Measurements from ENCODE around the gene VSIG10L. TPM values are rescaled to one million over a fixed set of nuclear protein-coding genes. Genes with fewer than 3 reads are reported as not detected.

Gene VSIG10L
- total RNA-seq, 1 experiment from 2014 or later, result 3.0 TPM

DNA sequence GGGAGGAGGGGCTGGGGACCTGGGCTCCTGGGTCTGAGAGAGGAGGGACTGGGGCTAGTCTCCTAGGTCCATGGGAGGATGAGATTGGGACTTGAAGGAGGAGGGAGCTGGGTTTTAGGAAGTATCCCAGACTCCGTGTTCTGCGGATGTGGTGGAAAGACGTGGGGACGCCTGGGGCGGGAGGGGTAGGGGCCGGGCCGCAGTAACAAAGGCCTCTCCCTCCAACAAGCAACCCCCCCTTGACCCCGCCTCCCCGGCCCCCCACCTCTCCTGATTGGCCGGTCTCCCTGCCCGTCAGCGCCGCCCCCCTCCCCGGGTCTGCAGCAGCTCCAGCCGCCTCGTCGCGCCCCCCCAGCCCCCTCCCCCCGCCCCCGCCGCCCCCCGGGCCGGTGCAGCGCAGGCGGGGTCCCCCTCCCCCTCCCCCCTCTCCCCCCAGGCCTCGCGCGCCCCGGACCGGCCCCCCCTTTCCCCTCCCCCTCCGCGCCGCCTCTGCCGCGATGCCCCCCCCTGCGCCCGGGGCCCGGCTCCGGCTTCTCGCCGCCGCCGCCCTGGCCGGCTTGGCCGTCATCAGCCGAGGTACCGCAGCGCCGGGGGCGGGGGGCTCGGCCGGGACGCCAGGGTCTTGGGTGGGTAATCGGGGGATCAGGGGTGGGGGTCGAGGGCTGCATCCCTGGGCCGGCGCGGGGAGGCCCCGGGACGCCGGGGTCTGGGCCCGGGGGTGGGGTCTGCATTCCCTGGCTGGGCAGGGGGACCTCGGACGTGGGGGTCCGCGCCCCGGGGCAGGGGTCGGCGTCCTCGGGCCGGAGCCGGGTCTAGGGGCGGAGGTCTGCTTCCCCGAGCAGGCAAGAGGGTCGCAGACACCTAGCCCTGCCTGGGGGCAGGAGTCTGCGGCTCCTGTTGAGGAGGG is 30.3 kb downstream of the VSIG10L start, which contains the start of gene IGLON5:
Gene IGLON5 (plus strand): TSS at position 294 of the 907 bp plus-strand sequence. CDS start 204 bp downstream, at position 498.
- no peak for DNase-seq
- CTCF ChIA-PET, result interaction anchor here (0.7 kb wide), 1 partner anchor 347 kb away, joined by 7 read pairs; no protein-coding TSS in a partner anchor
- no TSS peak for BruUV-seq (replicated peaks)
- no peak within 1 kb of the TSS for H3K4me3 Mint-ChIP-seq (ENCODE audit: low read depth, unreplicated experiment)
- no peak within 1 kb of the TSS for H3K27ac Mint-ChIP-seq (ENCODE audit: unreplicated experiment)
- no peaks in the 10 kb centered on the region for H3K36me3 Mint-ChIP-seq (ENCODE audit: insufficient read depth, unreplicated experiment)
- TF ChIP-seq, protein P1, sequence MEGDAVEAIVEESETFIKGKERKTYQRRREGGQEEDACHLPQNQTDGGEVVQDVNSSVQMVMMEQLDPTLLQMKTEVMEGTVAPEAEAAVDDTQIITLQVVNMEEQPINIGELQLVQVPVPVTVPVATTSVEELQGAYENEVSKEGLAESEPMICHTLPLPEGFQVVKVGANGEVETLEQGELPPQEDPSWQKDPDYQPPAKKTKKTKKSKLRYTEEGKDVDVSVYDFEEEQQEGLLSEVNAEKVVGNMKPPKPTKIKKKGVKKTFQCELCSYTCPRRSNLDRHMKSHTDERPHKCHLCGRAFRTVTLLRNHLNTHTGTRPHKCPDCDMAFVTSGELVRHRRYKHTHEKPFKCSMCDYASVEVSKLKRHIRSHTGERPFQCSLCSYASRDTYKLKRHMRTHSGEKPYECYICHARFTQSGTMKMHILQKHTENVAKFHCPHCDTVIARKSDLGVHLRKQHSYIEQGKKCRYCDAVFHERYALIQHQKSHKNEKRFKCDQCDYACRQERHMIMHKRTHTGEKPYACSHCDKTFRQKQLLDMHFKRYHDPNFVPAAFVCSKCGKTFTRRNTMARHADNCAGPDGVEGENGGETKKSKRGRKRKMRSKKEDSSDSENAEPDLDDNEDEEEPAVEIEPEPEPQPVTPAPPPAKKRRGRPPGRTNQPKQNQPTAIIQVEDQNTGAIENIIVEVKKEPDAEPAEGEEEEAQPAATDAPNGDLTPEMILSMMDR (IDR thresholded peaks at IDR 0.05; ENCODE audit: unreplicated experiment), result no peak
- peaks cover 80% of the 10 kb centered on the region for H3K27me3 Mint-ChIP-seq (ENCODE audit: unreplicated experiment)
- no peaks in the 10 kb centered on the region for H3K4me1 Mint-ChIP-seq (ENCODE audit: low read depth, unreplicated experiment)
- H3K9me3 Mint-ChIP-seq (ENCODE audit: low read depth, unreplicated experiment), result peaks cover 3% of the 10 kb centered on the region
- intact Hi-C loops (cut with micrococcal nuclease; ENCODE audit: unreplicated experiment), result no loop called here

DNA sequence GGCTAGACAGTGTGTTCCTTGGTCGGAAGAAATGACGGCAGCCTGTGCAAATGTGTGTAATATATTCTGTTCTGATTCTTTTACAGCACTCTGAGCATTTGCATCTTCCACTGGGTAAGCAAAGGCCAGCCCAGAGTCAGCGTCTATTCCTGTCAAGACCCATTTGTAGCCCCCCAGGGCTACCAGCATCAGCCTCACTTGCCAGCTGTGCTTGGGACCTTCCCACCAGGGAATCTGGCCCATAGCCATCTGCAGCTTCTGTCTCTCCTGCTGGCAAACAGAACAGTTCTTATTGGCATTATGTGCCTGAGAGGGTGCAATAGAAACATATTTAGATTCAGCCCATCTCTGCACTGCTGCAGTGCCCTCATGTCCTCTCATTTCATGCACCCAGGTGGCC is 36.5 kb downstream of the VSIG10L start:
- Mint-ChIP-seq H3K4me3 (ENCODE audit: low read depth, unreplicated experiment) (no peak overlapping the region), H3K9me3 (ENCODE audit: low read depth, unreplicated experiment) (peaks cover 4% of the 10 kb centered on the region)
- TF ChIP-seq, protein P1 (IDR thresholded peaks at IDR 0.05; ENCODE audit: unreplicated experiment), result no peak

DNA sequence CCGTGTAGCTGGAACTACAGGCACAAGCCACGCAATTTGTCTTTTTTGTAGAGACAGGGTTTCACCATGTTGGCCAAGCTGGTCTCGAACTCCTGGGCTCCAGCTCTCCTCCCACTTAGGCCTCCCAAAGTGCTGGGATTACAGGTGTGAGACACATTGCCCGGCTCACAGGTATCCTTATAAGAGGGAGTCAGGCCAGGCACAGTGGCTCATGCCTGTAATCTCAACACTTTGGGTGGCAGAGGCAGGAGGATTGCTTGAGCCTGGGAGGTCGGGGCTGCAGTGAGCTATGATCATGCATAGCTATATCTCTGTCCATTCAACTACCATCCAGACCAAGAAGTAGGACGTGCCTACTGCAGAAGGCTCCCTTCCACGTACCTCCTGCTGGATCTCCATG is 40.7 kb downstream of the VSIG10L start:
- no peak overlapping the region for H3K27ac Mint-ChIP-seq (ENCODE audit: unreplicated experiment)
- intact Hi-C loops (cut with micrococcal nuclease; ENCODE audit: unreplicated experiment), result no loop called here
- CTCF ChIA-PET, result no interaction called here
- peaks cover 88% of the 10 kb centered on the region for H3K27me3 Mint-ChIP-seq (ENCODE audit: unreplicated experiment)
- no peaks in the 10 kb centered on the region for H3K4me1 Mint-ChIP-seq (ENCODE audit: low read depth, unreplicated experiment)
- peaks cover 4% of the 10 kb centered on the region for H3K9me3 Mint-ChIP-seq (ENCODE audit: low read depth, unreplicated experiment)
- H3K4me3 Mint-ChIP-seq (ENCODE audit: low read depth, unreplicated experiment), result no peak overlapping the region
- BruUV-seq (replicated peaks), result no TSS peak
- H3K36me3 Mint-ChIP-seq (ENCODE audit: insufficient read depth, unreplicated experiment), result no peaks in the 10 kb centered on the region
- TF ChIP-seq, protein P1 (IDR thresholded peaks at IDR 0.05; ENCODE audit: unreplicated experiment), result no peak
- no peak for DNase-seq

More for the DNA sequence above, 36.5 kb downstream of the VSIG10L start:
- DNase-seq, result no peak
- CTCF ChIA-PET, result no interaction called here
- no peaks in the 10 kb centered on the region for H3K4me1 Mint-ChIP-seq (ENCODE audit: low read depth, unreplicated experiment)
- H3K27me3 Mint-ChIP-seq (ENCODE audit: unreplicated experiment), result peaks cover 90% of the 10 kb centered on the region
- intact Hi-C loops (cut with micrococcal nuclease; ENCODE audit: unreplicated experiment), result no loop called here
- H3K36me3 Mint-ChIP-seq (ENCODE audit: insufficient read depth, unreplicated experiment), result no peaks in the 10 kb centered on the region
- BruUV-seq (replicated peaks), result no TSS peak
- H3K27ac Mint-ChIP-seq (ENCODE audit: unreplicated experiment), result no peak overlapping the region

DNA sequence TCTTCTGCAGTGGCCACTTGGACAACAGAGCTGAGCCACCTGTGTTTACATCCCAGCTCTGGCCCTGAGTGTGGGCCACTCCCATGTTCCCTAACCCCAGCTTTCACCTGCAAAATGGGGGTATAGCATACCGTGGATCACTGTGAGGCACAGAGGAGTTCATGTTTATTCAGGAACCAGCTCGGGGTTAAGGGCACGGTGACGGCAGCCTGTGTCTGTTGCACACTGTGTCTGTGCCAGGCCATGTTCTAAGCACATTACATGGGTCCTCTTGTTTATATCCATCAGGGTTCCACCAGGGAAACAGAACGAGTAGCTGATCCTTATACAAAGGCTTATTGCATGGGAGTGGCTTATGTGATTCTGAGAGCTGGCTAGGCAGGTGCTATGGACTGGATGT is 44.5 kb downstream of the VSIG10L start:
- H3K9me3 Mint-ChIP-seq (ENCODE audit: low read depth, unreplicated experiment), result no peaks in the 10 kb centered on the region
- H3K27me3 Mint-ChIP-seq (ENCODE audit: unreplicated experiment), result peaks cover 95% of the 10 kb centered on the region
- H3K36me3 Mint-ChIP-seq (ENCODE audit: insufficient read depth, unreplicated experiment), result no peaks in the 10 kb centered on the region
- TF ChIP-seq, protein P1 (IDR thresholded peaks at IDR 0.05; ENCODE audit: unreplicated experiment), result no peak
- no peak overlapping the region for H3K27ac Mint-ChIP-seq (ENCODE audit: unreplicated experiment)
- no peak overlapping the region for H3K4me3 Mint-ChIP-seq (ENCODE audit: low read depth, unreplicated experiment)
- no peak for DNase-seq
- intact Hi-C loops (cut with micrococcal nuclease; ENCODE audit: unreplicated experiment), result no loop called here
- BruUV-seq (replicated peaks), result no TSS peak
- CTCF ChIA-PET, result no interaction called here
- no peaks in the 10 kb centered on the region for H3K4me1 Mint-ChIP-seq (ENCODE audit: low read depth, unreplicated experiment)

All from Calu3 (cell line).